ENCODE data around the gene FAM184A. TPM values are rescaled to one million over a fixed set of nuclear protein-coding genes. Genes with fewer than 3 reads are reported as not detected.

FAM184A gene
- total RNA-seq, 2 experiments from 2014 or later = not detected

DNA sequence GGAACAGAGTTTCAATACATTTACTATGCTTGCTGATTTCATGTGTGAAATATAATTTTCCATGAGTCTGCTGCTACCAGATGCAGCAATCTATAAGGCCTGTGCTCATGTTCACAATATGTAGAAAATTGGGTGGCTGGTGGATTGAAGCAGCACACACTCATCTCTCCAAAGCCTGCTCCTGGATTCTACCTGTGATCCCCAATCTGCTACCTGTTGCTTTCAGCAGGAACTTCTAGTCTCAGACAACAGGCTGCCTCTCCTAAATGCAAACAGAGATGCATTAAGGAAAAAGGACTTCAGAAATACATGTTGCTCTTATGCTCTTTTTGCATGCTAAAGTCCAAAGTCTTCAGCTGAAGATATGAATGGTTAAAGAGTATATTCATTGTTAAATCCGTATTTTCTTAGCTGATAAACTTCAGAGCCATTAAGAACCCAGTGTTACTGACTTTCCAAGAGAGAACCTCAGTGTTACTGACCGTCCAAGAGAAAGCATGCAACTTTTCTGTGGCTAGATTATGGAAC is 112.6 kb downstream of the FAM184A start:
- DNase-seq (ENCODE audit: low spot score) = no peak
- no peaks in the 10 kb centered on the region for H3K9me3 ChIP-seq (ENCODE audit: low read length)
- H3K4me3 ChIP-seq (ENCODE audit: low read depth, low read length, poor library complexity, severe bottlenecking) = no peak overlapping the region
- H2AFZ ChIP-seq (ENCODE audit: low read length) = no peak overlapping the region
- TF ChIP-seq, protein P1, sequence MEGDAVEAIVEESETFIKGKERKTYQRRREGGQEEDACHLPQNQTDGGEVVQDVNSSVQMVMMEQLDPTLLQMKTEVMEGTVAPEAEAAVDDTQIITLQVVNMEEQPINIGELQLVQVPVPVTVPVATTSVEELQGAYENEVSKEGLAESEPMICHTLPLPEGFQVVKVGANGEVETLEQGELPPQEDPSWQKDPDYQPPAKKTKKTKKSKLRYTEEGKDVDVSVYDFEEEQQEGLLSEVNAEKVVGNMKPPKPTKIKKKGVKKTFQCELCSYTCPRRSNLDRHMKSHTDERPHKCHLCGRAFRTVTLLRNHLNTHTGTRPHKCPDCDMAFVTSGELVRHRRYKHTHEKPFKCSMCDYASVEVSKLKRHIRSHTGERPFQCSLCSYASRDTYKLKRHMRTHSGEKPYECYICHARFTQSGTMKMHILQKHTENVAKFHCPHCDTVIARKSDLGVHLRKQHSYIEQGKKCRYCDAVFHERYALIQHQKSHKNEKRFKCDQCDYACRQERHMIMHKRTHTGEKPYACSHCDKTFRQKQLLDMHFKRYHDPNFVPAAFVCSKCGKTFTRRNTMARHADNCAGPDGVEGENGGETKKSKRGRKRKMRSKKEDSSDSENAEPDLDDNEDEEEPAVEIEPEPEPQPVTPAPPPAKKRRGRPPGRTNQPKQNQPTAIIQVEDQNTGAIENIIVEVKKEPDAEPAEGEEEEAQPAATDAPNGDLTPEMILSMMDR (conservative IDR thresholded peaks at IDR 0.05; ENCODE audit: low read length) = no peak
- TF ChIP-seq EZH2phosphoT487 (IDR thresholded peaks at IDR 0.05; ENCODE audit: borderline replicate concordance, low read depth, low read length) = no peak
- intact Hi-C loops (cut with micrococcal nuclease; ENCODE audit: unreplicated experiment) = no loop called here
- no peaks in the 10 kb centered on the region for H4K20me1 ChIP-seq (ENCODE audit: insufficient read depth, low read length)
- ChIA-PET POLR2A (interaction anchor here (1.2 kb wide), 1 partner anchor 611 kb away, joined by 3 read pairs; no protein-coding TSS in a partner anchor), CTCF (ENCODE audit: unreplicated experiment) (no interaction called here)
- H3K4me1 ChIP-seq (ENCODE audit: insufficient read depth, low read length, poor library complexity, severe bottlenecking) = no peaks in the 10 kb centered on the region
- H3K4me2 ChIP-seq (ENCODE audit: low read length) = no peak overlapping the region
- H3K27ac ChIP-seq (ENCODE audit: low read depth, low read length, poor library complexity, severe bottlenecking) = no peak overlapping the region
- no peaks in the 10 kb centered on the region for H3K79me2 ChIP-seq (ENCODE audit: insufficient read depth, low read depth, low read length)
- no peaks in the 10 kb centered on the region for H3K36me3 ChIP-seq (ENCODE audit: insufficient read depth, low read length)
- no TSS peak for BruUV-seq (replicated peaks)
- H3K9me2 ChIP-seq (ENCODE audit: insufficient read depth, low read length) = no peaks in the 10 kb centered on the region

DNA sequence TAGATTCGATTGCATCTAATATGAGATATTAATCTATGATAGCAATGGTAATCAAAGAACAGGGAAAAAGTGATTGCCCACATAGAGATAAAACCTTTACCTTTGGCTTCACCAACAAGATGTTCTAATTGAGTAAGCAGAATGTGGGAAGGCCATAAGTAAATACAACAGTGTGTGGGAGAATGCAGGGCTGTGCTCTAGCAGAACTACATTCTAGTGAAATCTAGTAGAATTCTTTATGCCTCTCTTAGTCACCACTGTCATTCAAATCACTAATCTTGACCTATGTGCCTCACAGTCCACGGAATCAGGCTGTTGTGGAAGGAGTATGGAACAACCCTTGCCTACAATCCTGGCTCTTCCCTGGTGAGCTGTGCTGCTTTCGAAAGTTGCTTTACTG is 113.1 kb downstream of the FAM184A start:
- CTCF ChIA-PET (ENCODE audit: unreplicated experiment) = no interaction called here
- Histone ChIP-seq H3K9me2 (ENCODE audit: insufficient read depth, low read length) (no peaks in the 10 kb centered on the region), H3K9me3 (ENCODE audit: low read length) (no peaks in the 10 kb centered on the region), H2AFZ (ENCODE audit: low read length) (no peak overlapping the region), H3K36me3 (ENCODE audit: insufficient read depth, low read length) (no peaks in the 10 kb centered on the region), H3K4me1 (ENCODE audit: insufficient read depth, low read length, poor library complexity, severe bottlenecking) (no peaks in the 10 kb centered on the region), H3K79me2 (ENCODE audit: insufficient read depth, low read depth, low read length) (no peaks in the 10 kb centered on the region), H3K4me3 (ENCODE audit: low read depth, low read length, poor library complexity, severe bottlenecking) (no peak overlapping the region), H4K20me1 (ENCODE audit: insufficient read depth, low read length) (no peaks in the 10 kb centered on the region), H3K27ac (ENCODE audit: low read depth, low read length, poor library complexity, severe bottlenecking) (no peak overlapping the region), H3K4me2 (ENCODE audit: low read length) (no peak overlapping the region)
- no peak for DNase-seq (ENCODE audit: low spot score)
- POLR2A ChIA-PET = interaction anchor here (1.1 kb wide), 1 partner anchor 9 kb away, joined by 3 read pairs; no protein-coding TSS in a partner anchor
- intact Hi-C loops (cut with micrococcal nuclease; ENCODE audit: unreplicated experiment) = no loop called here
- TF ChIP-seq, protein P1 (conservative IDR thresholded peaks at IDR 0.05; ENCODE audit: low read length) = no peak
- TF ChIP-seq EZH2phosphoT487 (IDR thresholded peaks at IDR 0.05; ENCODE audit: borderline replicate concordance, low read depth, low read length) = no peak
- no TSS peak for BruUV-seq (replicated peaks)

DNA sequence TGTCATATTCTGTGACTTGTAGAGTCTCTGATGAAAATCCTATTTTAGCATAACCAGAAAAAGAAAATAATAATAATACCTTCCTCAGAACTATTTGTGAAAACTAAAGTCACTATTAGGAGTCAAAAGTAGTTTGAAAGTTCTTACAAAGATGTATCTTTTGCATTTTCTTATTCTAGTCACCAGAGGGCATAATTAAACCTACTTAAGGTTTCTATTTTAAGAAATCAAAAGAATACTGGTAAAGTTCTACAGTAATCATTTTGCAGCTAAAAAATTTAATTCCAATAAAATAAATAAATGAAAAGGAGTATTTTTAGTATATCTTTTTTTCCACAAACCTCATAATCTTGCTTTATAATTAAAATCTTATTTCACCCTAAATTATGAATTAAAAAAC is 115.5 kb downstream of the FAM184A start:
- no peak for DNase-seq (ENCODE audit: low spot score)
- Histone ChIP-seq H3K79me2 (ENCODE audit: insufficient read depth, low read depth, low read length) (no peaks in the 10 kb centered on the region), H3K36me3 (ENCODE audit: insufficient read depth, low read length) (no peaks in the 10 kb centered on the region), H2AFZ (ENCODE audit: low read length) (no peak overlapping the region), H3K27ac (ENCODE audit: low read depth, low read length, poor library complexity, severe bottlenecking) (no peak overlapping the region), H3K4me3 (ENCODE audit: low read depth, low read length, poor library complexity, severe bottlenecking) (no peak overlapping the region), H3K9me2 (ENCODE audit: insufficient read depth, low read length) (no peaks in the 10 kb centered on the region), H3K4me2 (ENCODE audit: low read length) (no peak overlapping the region), H3K9me3 (ENCODE audit: low read length) (no peaks in the 10 kb centered on the region), H3K4me1 (ENCODE audit: insufficient read depth, low read length, poor library complexity, severe bottlenecking) (no peaks in the 10 kb centered on the region), H4K20me1 (ENCODE audit: insufficient read depth, low read length) (no peaks in the 10 kb centered on the region)
- BruUV-seq (replicated peaks) = no TSS peak
- TF ChIP-seq EZH2phosphoT487 (IDR thresholded peaks at IDR 0.05; ENCODE audit: borderline replicate concordance, low read depth, low read length) = no peak
- TF ChIP-seq, protein P1 (conservative IDR thresholded peaks at IDR 0.05; ENCODE audit: low read length) = peak; percentile 65
- intact Hi-C loops (cut with micrococcal nuclease; ENCODE audit: unreplicated experiment) = no loop called here
- CTCF ChIA-PET (ENCODE audit: unreplicated experiment) = no interaction called here
- POLR2A ChIA-PET = interaction anchor here (0.7 to 1.0 kb wide), 3 partner anchors 9 to 162 kb away, joined by 3 to 4 read pairs (median 4); no protein-coding TSS in a partner anchor

Data from OCI-LY7 (cell line).